ENCODE data around the gene APEH.

APEH gene

DNA sequence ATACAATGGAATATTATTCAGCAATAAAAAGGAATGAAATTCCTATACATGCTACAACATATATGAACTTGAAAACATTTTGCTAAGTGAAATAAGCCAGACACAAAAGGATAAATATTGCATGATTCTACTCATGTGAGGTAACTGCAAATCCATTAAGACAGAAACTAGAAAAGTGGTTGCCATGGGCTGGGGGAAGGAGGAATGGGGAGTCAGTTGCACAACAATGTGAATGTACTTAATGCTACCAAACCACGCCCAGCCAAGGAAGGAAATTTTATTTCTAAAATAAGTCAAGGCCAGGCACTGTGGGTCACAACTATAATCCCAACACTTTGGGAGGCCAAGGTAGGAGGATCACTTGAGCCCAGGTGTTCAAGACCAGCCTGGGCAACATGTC lies 59.4 kb downstream of the APEH start:
- peaks cover 70% of the 10 kb centered on the region; the same call in 1 of the 2 replicates for H3K36me3 ChIP-seq (ENCODE audit: insufficient read depth, low read length)
- H3K9me3 ChIP-seq (ENCODE audit: insufficient read depth, low read depth, low read length), result no peaks in the 10 kb centered on the region
- no peaks in the 10 kb centered on the region for H3F3A ChIP-seq (ENCODE audit: low read depth)
- no peak overlapping the region for H2AFZ ChIP-seq (ENCODE audit: low read length)
- H3K4me3 ChIP-seq (ENCODE audit: low read length, poor library complexity, severe bottlenecking), result no peak overlapping the region
- H3K4me1 ChIP-seq (ENCODE audit: insufficient read depth, low read length, poor library complexity, severe bottlenecking), result no peaks in the 10 kb centered on the region
- H3K79me2 ChIP-seq (ENCODE audit: insufficient read depth, low read length), result no peaks in the 10 kb centered on the region
- H3K9ac ChIP-seq (ENCODE audit: low read depth, low read length, poor library complexity, severe bottlenecking), result no peak overlapping the region
- TF ChIP-seq, protein P1, sequence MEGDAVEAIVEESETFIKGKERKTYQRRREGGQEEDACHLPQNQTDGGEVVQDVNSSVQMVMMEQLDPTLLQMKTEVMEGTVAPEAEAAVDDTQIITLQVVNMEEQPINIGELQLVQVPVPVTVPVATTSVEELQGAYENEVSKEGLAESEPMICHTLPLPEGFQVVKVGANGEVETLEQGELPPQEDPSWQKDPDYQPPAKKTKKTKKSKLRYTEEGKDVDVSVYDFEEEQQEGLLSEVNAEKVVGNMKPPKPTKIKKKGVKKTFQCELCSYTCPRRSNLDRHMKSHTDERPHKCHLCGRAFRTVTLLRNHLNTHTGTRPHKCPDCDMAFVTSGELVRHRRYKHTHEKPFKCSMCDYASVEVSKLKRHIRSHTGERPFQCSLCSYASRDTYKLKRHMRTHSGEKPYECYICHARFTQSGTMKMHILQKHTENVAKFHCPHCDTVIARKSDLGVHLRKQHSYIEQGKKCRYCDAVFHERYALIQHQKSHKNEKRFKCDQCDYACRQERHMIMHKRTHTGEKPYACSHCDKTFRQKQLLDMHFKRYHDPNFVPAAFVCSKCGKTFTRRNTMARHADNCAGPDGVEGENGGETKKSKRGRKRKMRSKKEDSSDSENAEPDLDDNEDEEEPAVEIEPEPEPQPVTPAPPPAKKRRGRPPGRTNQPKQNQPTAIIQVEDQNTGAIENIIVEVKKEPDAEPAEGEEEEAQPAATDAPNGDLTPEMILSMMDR (conservative IDR thresholded peaks at IDR 0.05; ENCODE audit: low read length), result no peak
- TF ChIP-seq EZH2phosphoT487 (IDR thresholded peaks at IDR 0.05; ENCODE audit: borderline replicate concordance), result no peak
- no peaks in the 10 kb centered on the region for H3K9me2 ChIP-seq (replicated peaks; ENCODE audit: low read depth, low read length)
- H3K4me2 ChIP-seq (ENCODE audit: low read depth, low read length, poor library complexity, severe bottlenecking), result no peak overlapping the region
- no peaks in the 10 kb centered on the region for H4K20me1 ChIP-seq (ENCODE audit: insufficient read depth, low read length, poor library complexity, severe bottlenecking)
- no peaks in the 10 kb centered on the region for H3K27me3 ChIP-seq (ENCODE audit: insufficient read depth, low read length, poor library complexity, severe bottlenecking)
